ENCODE results near the gene C16orf74. TPM values are rescaled to one million over a fixed set of nuclear protein-coding genes. Genes with fewer than 3 reads are reported as not detected.

The C16orf74 gene
- total and polyA plus RNA-seq, 4 donors, result 2.6 to 7.9 (median 3.4) TPM

DNA sequence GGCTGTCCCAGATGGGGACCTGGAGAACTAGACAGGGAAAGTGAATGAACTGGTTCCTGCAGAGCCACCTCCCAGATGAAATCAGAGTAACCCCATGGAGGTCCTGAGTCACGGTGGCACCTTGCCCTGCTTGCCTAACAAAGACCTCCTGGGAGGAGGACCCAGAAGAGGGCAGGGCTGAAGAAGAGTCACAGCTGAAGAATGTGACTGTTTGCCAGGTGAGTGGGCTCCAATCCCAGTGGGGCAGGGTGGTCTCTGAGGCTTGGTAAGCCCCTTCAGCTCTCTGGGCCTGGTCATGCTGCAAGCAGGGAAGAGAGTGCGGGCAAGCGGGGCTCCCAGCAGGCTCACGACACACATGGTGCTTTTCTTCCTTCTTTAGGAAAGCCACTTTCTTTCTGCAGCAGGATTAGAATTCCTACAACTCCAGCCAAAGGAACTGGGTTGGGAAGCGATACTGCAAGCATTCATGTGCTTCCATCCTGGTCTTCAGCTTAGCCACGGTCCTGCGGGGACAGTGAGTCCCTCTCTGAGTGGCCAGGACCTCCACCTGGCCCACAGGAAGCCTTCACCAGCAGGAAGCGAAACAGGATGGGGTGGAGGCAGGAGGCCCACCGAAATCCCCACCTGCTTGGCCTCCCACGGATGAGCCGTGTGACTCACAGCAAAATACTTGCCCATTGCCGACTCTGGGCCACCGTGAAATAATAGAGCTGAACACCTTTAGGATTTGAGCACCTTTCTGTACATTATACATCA, 4.3 kb downstream of the C16orf74 start:
- Histone ChIP-seq H3K9ac (ENCODE audit: insufficient read depth in 1 of 2, low read length in 2 of 2) (no peak overlapping the region), H3K27me3 (ENCODE audit: control insufficient read depth in 3 of 3, insufficient read depth in 3 of 3, low read length in 2 of 3) (no peaks in the 10 kb centered on the region), H3K27ac (ENCODE audit: low read depth in 1 of 2, low read length in 1 of 2) (no peak overlapping the region), H3K9me3 (ENCODE audit: control insufficient read depth in 4 of 4, insufficient read depth in 3 of 4, low read length in 3 of 4) (peaks cover 0 to 2% (median 0%) of the 10 kb centered on the region in 4 donors), H3K4me1 (ENCODE audit: control insufficient read depth in 5 of 5, insufficient read depth in 5 of 5, low read length in 5 of 5) (peaks cover 0 to 22% (median 10%) of the 10 kb centered on the region in 5 donors), H3K36me3 (ENCODE audit: control insufficient read depth in 4 of 4, insufficient read depth in 4 of 4, low read length in 4 of 4) (peaks cover 0 to 3% (median 0%) of the 10 kb centered on the region in 4 donors), H3K4me3 (no peak overlapping the region)
- ATAC-seq (ENCODE audit: insufficient read depth, low FRiP score), result no peak
- TF ChIP-seq, protein P1, sequence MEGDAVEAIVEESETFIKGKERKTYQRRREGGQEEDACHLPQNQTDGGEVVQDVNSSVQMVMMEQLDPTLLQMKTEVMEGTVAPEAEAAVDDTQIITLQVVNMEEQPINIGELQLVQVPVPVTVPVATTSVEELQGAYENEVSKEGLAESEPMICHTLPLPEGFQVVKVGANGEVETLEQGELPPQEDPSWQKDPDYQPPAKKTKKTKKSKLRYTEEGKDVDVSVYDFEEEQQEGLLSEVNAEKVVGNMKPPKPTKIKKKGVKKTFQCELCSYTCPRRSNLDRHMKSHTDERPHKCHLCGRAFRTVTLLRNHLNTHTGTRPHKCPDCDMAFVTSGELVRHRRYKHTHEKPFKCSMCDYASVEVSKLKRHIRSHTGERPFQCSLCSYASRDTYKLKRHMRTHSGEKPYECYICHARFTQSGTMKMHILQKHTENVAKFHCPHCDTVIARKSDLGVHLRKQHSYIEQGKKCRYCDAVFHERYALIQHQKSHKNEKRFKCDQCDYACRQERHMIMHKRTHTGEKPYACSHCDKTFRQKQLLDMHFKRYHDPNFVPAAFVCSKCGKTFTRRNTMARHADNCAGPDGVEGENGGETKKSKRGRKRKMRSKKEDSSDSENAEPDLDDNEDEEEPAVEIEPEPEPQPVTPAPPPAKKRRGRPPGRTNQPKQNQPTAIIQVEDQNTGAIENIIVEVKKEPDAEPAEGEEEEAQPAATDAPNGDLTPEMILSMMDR (IDR thresholded peaks at IDR 0.05; ENCODE audit: control extremely low read depth, extremely low read depth), result no peak
- WGBS, 2 donors, result 73 to 82% methylated on average over 13 of the region's 13 CpGs
- DNase-seq, result no peak

DNA sequence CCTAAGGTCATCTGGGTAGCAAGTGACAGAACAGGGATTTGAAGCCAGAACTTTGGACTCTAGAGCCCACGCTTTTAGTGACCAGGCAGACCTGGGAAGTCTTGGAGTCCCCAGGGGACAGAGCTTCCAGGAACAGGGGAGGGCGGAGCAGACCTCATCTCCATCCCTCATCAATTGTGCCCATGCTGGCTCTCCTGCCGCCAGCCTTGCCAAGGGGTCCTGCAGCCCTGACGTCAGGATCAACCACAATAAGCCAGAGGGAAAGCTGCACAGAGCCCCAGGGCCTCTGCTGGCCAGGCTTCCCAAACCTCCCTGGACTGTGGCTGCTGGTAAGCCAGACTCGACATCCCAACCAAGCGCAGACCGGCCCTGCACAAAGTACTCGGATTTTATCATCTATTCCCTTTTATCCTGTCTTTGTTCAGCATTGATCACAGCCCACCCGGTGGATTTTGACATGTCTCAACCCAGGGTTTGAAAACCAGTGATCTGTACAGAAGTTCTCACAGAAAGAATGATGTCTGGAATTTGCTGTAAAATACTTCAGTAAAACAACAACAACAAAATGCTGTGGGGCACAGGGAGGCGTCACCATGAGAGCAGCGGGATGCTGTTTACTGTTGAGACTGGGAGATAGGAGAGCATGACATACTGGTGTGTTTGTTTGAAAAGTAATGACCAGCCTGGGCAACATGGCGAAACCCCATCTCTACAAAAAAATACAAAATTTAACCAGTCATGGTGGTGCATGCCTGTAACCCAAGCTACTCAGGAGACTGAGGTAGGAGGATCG, 11.8 kb downstream of the C16orf74 start:
- peaks cover 0 to 3% (median 0%) of the 10 kb centered on the region in 4 donors for H3K36me3 ChIP-seq (ENCODE audit: control insufficient read depth in 4 of 4, insufficient read depth in 4 of 4, low read length in 4 of 4)
- WGBS, 2 donors, result 68 to 72% methylated on average over 12 to 13 of the region's 13 CpGs
- no peak overlapping the region for H3K4me3 ChIP-seq
- no peak overlapping the region for H3K27ac ChIP-seq (ENCODE audit: low read depth in 1 of 2, low read length in 1 of 2)
- no peak overlapping the region for H3K9ac ChIP-seq (ENCODE audit: insufficient read depth in 1 of 2, low read length in 2 of 2)
- DNase-seq (no peak), ATAC-seq (ENCODE audit: insufficient read depth, low FRiP score) (no peak)
- peaks cover 0 to 5% (median 0%) of the 10 kb centered on the region in 5 donors for H3K4me1 ChIP-seq (ENCODE audit: control insufficient read depth in 5 of 5, insufficient read depth in 5 of 5, low read length in 5 of 5)
- TF ChIP-seq, protein P1 (IDR thresholded peaks at IDR 0.05; ENCODE audit: control extremely low read depth, extremely low read depth), result no peak
- no peaks in the 10 kb centered on the region for H3K9me3 ChIP-seq (ENCODE audit: control insufficient read depth in 4 of 4, insufficient read depth in 3 of 4, low read length in 3 of 4)
- H3K27me3 ChIP-seq (ENCODE audit: control insufficient read depth in 3 of 3, insufficient read depth in 3 of 3, low read length in 2 of 3), result no peaks in the 10 kb centered on the region

DNA sequence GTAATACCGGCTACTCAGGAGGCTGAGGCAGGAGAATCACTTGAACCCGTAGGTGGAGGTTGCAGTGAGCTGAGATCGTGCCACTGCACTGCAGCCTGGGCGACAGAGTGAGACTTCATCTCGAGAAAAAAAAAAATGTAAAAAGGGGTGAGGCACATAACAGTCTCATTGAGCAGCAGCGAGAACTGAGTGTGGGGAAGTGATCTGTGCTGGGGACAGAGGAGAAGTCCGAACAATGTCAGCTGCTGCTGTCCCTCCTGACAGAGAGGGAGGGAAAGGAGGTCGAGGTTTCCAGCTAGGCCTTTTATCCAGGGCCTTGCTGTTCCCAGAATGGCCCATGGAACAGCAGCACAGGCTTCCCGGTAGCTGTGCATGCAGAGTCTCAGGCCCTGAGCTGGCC, 14.0 kb downstream of the C16orf74 start:
- no peak overlapping the region for H3K27ac ChIP-seq (ENCODE audit: low read depth in 1 of 2, low read length in 1 of 2)
- ATAC-seq (ENCODE audit: insufficient read depth, low FRiP score), result no peak
- H3K4me1 ChIP-seq (ENCODE audit: control insufficient read depth in 5 of 5, insufficient read depth in 5 of 5, low read length in 5 of 5), result no peaks in the 10 kb centered on the region
- no peaks in the 10 kb centered on the region for H3K27me3 ChIP-seq (ENCODE audit: control insufficient read depth in 3 of 3, insufficient read depth in 3 of 3, low read length in 2 of 3)
- TF ChIP-seq, protein P1 (IDR thresholded peaks at IDR 0.05; ENCODE audit: control extremely low read depth, extremely low read depth), result no peak
- peaks cover 0 to 3% (median 0%) of the 10 kb centered on the region in 4 donors for H3K36me3 ChIP-seq (ENCODE audit: control insufficient read depth in 4 of 4, insufficient read depth in 4 of 4, low read length in 4 of 4)
- no peaks in the 10 kb centered on the region for H3K9me3 ChIP-seq (ENCODE audit: control insufficient read depth in 4 of 4, insufficient read depth in 3 of 4, low read length in 3 of 4)
- no peak overlapping the region for H3K4me3 ChIP-seq
- 75 to 86% methylated on average over 9 of the region's 9 CpGs for WGBS, 2 donors
- no peak overlapping the region for H3K9ac ChIP-seq (ENCODE audit: insufficient read depth in 1 of 2, low read length in 2 of 2)
- DNase-seq, result no peak

Measured in lung (tissue), 12 donors.